ENCODE data around the gene KBTBD4.

- TF ChIP-seq, protein P1, sequence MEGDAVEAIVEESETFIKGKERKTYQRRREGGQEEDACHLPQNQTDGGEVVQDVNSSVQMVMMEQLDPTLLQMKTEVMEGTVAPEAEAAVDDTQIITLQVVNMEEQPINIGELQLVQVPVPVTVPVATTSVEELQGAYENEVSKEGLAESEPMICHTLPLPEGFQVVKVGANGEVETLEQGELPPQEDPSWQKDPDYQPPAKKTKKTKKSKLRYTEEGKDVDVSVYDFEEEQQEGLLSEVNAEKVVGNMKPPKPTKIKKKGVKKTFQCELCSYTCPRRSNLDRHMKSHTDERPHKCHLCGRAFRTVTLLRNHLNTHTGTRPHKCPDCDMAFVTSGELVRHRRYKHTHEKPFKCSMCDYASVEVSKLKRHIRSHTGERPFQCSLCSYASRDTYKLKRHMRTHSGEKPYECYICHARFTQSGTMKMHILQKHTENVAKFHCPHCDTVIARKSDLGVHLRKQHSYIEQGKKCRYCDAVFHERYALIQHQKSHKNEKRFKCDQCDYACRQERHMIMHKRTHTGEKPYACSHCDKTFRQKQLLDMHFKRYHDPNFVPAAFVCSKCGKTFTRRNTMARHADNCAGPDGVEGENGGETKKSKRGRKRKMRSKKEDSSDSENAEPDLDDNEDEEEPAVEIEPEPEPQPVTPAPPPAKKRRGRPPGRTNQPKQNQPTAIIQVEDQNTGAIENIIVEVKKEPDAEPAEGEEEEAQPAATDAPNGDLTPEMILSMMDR (IDR thresholded peaks at IDR 0.05; ENCODE audit: poor library complexity, severe bottlenecking): no peak
- no peak for TF ChIP-seq EZH2 (IDR thresholded peaks at IDR 0.05; ENCODE audit: borderline replicate concordance, insufficient read depth, low read length, poor library complexity, severe bottlenecking)
- TF ChIP-seq, protein P2, sequence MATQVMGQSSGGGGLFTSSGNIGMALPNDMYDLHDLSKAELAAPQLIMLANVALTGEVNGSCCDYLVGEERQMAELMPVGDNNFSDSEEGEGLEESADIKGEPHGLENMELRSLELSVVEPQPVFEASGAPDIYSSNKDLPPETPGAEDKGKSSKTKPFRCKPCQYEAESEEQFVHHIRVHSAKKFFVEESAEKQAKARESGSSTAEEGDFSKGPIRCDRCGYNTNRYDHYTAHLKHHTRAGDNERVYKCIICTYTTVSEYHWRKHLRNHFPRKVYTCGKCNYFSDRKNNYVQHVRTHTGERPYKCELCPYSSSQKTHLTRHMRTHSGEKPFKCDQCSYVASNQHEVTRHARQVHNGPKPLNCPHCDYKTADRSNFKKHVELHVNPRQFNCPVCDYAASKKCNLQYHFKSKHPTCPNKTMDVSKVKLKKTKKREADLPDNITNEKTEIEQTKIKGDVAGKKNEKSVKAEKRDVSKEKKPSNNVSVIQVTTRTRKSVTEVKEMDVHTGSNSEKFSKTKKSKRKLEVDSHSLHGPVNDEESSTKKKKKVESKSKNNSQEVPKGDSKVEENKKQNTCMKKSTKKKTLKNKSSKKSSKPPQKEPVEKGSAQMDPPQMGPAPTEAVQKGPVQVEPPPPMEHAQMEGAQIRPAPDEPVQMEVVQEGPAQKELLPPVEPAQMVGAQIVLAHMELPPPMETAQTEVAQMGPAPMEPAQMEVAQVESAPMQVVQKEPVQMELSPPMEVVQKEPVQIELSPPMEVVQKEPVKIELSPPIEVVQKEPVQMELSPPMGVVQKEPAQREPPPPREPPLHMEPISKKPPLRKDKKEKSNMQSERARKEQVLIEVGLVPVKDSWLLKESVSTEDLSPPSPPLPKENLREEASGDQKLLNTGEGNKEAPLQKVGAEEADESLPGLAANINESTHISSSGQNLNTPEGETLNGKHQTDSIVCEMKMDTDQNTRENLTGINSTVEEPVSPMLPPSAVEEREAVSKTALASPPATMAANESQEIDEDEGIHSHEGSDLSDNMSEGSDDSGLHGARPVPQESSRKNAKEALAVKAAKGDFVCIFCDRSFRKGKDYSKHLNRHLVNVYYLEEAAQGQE (IDR thresholded peaks at IDR 0.05; ENCODE audit: borderline replicate concordance): no peak
- no peak for TF ChIP-seq POLR2AphosphoS5 (IDR thresholded peaks at IDR 0.05)
- no peak for TF ChIP-seq TAF1 (IDR thresholded peaks at IDR 0.05; ENCODE audit: low read depth)
Measured at GRCh38 chr11:47599902-47600301, 21.1 kb upstream of the KBTBD4 start.
